Endodermal cell (in vitro differentiated cells): Measurements from ENCODE around the gene FBXL17. TPM values are rescaled to one million over a fixed set of nuclear protein-coding genes. Genes with fewer than 3 reads are reported as not detected.
"Not testable (repeated sequence)": the region's sequence is repeated elsewhere in the genome, so short reads cannot be mapped to it uniquely, and the experiment has no call there.

Experiments used
- DNase-seq: peaks from one replicate; pipeline ENCODE4 v3.0.0-alpha.2; 2017
- H3K27ac ChIP-seq: 2 replicates; pipeline ENCODE4 v1.5.1; 2013; ENCODE audit warnings: mild to moderate bottlenecking, low read depth, low read length, moderate library complexity
- H3K27me3 ChIP-seq: 2 replicates; pipeline ENCODE4 v1.6.1; 2013; ENCODE audit warnings: mild to moderate bottlenecking, low read length, moderate library complexity; ENCODE audit not compliant: insufficient read depth, control insufficient read depth, poor library complexity, severe bottlenecking
- H3K36me3 ChIP-seq: 2 replicates; pipeline ENCODE4 v1.7.0; 2013; ENCODE audit warnings: mild to moderate bottlenecking, low read length, moderate library complexity; ENCODE audit not compliant: control insufficient read depth, insufficient read depth
- H3K4me1 ChIP-seq: one replicate; pipeline ENCODE4 v1.7.0; 2013; ENCODE audit warnings: low read length; ENCODE audit not compliant: control insufficient read depth, insufficient read depth
- H3K4me3 ChIP-seq: 2 replicates; pipeline ENCODE4 v1.5.1; 2013; ENCODE audit warnings: mild to moderate bottlenecking, low read length, moderate library complexity
- H3K9ac ChIP-seq: 2 replicates; pipeline ENCODE4 v1.6.1; 2013; ENCODE audit warnings: mild to moderate bottlenecking, low read length, moderate library complexity; ENCODE audit not compliant: poor library complexity, severe bottlenecking; ENCODE audit errors: extremely low read depth
- H3K9me3 ChIP-seq: 2 replicates; pipeline ENCODE4 v1.6.1; 2013; ENCODE audit warnings: mild to moderate bottlenecking, low read length, moderate library complexity; ENCODE audit not compliant: control insufficient read depth
- H3K27ac Mint-ChIP-seq: 2 replicates; pipeline ENCODE4 v1.8.0; 2020; ENCODE audit warnings: mixed read lengths
- H3K27me3 Mint-ChIP-seq: 2 replicates; pipeline ENCODE4 v1.8.0; 2021; ENCODE audit warnings: mild to moderate bottlenecking, mixed read lengths; ENCODE audit not compliant: insufficient read depth
- H3K36me3 Mint-ChIP-seq: 2 replicates; pipeline ENCODE4 v1.8.0; 2020; ENCODE audit warnings: low read depth, mixed read lengths
- H3K4me1 Mint-ChIP-seq: 2 replicates; pipeline ENCODE4 v1.8.0; 2020; ENCODE audit warnings: mixed read lengths
- H3K4me3 Mint-ChIP-seq: 2 replicates; pipeline ENCODE4 v1.8.0; 2020; ENCODE audit warnings: mild to moderate bottlenecking, moderate library complexity, mixed read lengths
- H3K9me3 Mint-ChIP-seq: 2 replicates; pipeline ENCODE4 v1.8.0; 2020; ENCODE audit warnings: mild to moderate bottlenecking, mixed read lengths
- WGBS, 2 experiments: methylation state at CpG; one replicate each; pipeline versions ENCODE4 v1.1.5 to v1.1.7; 2013; ENCODE audit warnings: missing lambda C conversion rate in 2 of 2, mixed read lengths in 1 of 2; ENCODE audit not compliant: insufficient coverage in 1 of 2, insufficient read length in 1 of 2; 5-methylcytosine and 5-hydroxymethylcytosine counted together
- total RNA-seq, 2 donors: library from RNA; stranded (reverse); fragmentation: NEBNext Ultra II Directional in 1 of 2; extraction: Animal tissue kit (Norgen Biotek cat#: 25700) in 1 of 2; gene quantifications; 2 replicates in 1 of 2; 3 replicates in 1 of 2; pipeline ENCODE4 v1.2.1, GENCODE V29; 2021
- TF ChIP-seq, protein P1 (sequence below): fragments of 200-600 bp; sonication (generic); conservative IDR thresholded peaks from 2 replicates; pipeline ENCODE4 v1.5.0; 2021; ENCODE audit warnings: antibody characterized with exemption, mild to moderate bottlenecking

The FBXL17 gene
- total RNA-seq, 2 donors from 2014 or later, result 7.4 to 8.6 TPM

DNA sequence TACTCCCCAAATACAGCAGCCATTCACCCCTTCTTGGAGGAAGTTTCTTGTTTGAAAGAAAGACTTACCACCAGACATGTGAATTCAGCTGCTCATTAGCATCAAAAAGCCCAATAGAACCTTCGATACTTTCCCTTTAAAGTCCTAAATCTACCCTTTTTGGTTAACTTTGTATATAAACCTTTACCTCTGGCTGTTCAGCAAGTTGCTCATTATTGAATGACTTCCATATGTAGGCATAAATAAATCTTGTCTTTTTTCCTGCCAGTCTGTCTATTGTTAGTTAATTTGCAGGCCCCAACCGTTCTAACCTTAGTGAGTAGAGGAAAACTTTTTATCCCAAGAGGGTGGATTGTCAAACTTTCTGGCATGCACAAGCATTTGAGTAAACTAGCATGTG, 27.9 kb upstream of the FBXL17 start:
- H3K4me3 ChIP-seq, result no peak overlapping the region
- peak overlapping the region; percentile 36 for H3K27ac ChIP-seq
- Mint-ChIP-seq H3K27ac (peak overlapping the region; percentile 25), H3K4me3 (no peak overlapping the region), H3K4me1 (peaks cover 5% of the 10 kb centered on the region), H3K27me3 (no peaks in the 10 kb centered on the region), H3K36me3 (no peaks in the 10 kb centered on the region), H3K9me3 (peaks cover 4% of the 10 kb centered on the region)
- DNase-seq, result no peak
- WGBS, 2 experiments, result 50 to 80% methylated on average over 1 to 2 of the region's 2 CpGs
- no peaks in the 10 kb centered on the region for H3K9me3 ChIP-seq
- H3K9ac ChIP-seq, result no peak overlapping the region
- H3K36me3 ChIP-seq, result no peaks in the 10 kb centered on the region
- H3K4me1 ChIP-seq, result no peaks in the 10 kb centered on the region
- H3K27me3 ChIP-seq, result no peaks in the 10 kb centered on the region
- TF ChIP-seq, protein P1, sequence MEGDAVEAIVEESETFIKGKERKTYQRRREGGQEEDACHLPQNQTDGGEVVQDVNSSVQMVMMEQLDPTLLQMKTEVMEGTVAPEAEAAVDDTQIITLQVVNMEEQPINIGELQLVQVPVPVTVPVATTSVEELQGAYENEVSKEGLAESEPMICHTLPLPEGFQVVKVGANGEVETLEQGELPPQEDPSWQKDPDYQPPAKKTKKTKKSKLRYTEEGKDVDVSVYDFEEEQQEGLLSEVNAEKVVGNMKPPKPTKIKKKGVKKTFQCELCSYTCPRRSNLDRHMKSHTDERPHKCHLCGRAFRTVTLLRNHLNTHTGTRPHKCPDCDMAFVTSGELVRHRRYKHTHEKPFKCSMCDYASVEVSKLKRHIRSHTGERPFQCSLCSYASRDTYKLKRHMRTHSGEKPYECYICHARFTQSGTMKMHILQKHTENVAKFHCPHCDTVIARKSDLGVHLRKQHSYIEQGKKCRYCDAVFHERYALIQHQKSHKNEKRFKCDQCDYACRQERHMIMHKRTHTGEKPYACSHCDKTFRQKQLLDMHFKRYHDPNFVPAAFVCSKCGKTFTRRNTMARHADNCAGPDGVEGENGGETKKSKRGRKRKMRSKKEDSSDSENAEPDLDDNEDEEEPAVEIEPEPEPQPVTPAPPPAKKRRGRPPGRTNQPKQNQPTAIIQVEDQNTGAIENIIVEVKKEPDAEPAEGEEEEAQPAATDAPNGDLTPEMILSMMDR, result no peak

- DNase-seq, H3K4me3 Mint-ChIP-seq, H3K27ac Mint-ChIP-seq, H3K9me3 ChIP-seq, H3K4me3 ChIP-seq, H3K27me3 Mint-ChIP-seq, H3K27me3 ChIP-seq, H3K36me3 ChIP-seq, H3K4me1 ChIP-seq, H3K4me1 Mint-ChIP-seq, H3K27ac ChIP-seq, H3K36me3 Mint-ChIP-seq, H3K9ac ChIP-seq: not testable (repeated sequence)
- 95 to 100% methylated on average over 2 to 3 of the region's 3 CpGs for WGBS, 2 experiments
- H3K9me3 Mint-ChIP-seq, result peaks cover 35% of the 10 kb centered on the region
Observed at GRCh38 chr5:108405201-108405600, 23.3 kb upstream of the FBXL17 start.

DNA sequence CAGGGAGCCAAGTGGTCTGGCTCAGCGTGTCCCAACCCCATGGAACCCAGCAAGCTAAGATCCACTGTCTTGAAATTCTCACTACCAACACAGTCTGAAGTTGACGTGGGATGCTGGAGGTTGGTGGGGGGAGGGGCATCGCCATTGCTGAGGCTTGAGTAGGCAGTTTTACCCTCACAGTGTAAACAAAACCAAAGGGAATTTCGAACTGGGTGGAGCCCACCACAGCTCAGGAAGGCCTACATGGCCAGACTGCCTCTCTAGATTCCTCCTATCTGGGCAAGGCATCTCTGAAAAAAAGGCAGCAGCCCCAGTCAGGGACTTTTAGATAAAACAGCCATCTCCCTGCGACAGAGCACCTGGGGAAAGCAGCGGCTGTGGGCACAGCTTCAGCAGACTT, 17.1 kb upstream of the FBXL17 start:
- Histone ChIP-seq H3K9ac (no peak overlapping the region), H3K36me3 (no peaks in the 10 kb centered on the region), H3K27ac (no peak overlapping the region), H3K27me3 (no peaks in the 10 kb centered on the region), H3K4me1 (no peaks in the 10 kb centered on the region), H3K9me3 (peaks cover 6% of the 10 kb centered on the region), H3K4me3 (no peak overlapping the region)
- TF ChIP-seq, protein P1, result no peak
- no peaks in the 10 kb centered on the region for H3K4me1 Mint-ChIP-seq
- no peak overlapping the region for H3K27ac Mint-ChIP-seq
- no peak overlapping the region for H3K4me3 Mint-ChIP-seq
- H3K9me3 Mint-ChIP-seq, result peaks cover 38% of the 10 kb centered on the region
- 91 to 93% methylated on average over 4 to 6 of the region's 6 CpGs for WGBS, 2 experiments
- no peaks in the 10 kb centered on the region for H3K27me3 Mint-ChIP-seq
- no peak for DNase-seq
- H3K36me3 Mint-ChIP-seq, result no peaks in the 10 kb centered on the region

- not testable (repeated sequence) for H3K4me3 Mint-ChIP-seq, H3K27ac ChIP-seq, H3K9me3 ChIP-seq, H3K27me3 Mint-ChIP-seq, DNase-seq, H3K4me1 ChIP-seq, H3K9ac ChIP-seq, H3K4me3 ChIP-seq, H3K4me1 Mint-ChIP-seq, H3K36me3 Mint-ChIP-seq, H3K27ac Mint-ChIP-seq, H3K36me3 ChIP-seq, H3K27me3 ChIP-seq
- 97% methylated on average over 4 of the region's 5 CpGs; no CpG with 5 or more reads in 1 of the 2 experiments for WGBS, 2 experiments
- H3K9me3 Mint-ChIP-seq, result peaks cover 27% of the 10 kb centered on the region
Observed at GRCh38 chr5:108396837-108397236, 14.9 kb upstream of the FBXL17 start.
